Suprapubic skin (tissue), 4 donors: ENCODE results near the gene USP15. TPM values are rescaled to one million over a fixed set of nuclear protein-coding genes. Genes with fewer than 3 reads are reported as not detected.

Experiments used
- DNase-seq, 2 donors: peaks; one replicate each; pipeline ENCODE4 v3.0.0-alpha.2; 2019; ENCODE audit warnings: low spot score in 2 of 2
- H3K27ac ChIP-seq: fragments of 200-600 bp; sonication (generic); one replicate; pipeline ENCODE4 v1.5.1; 2019
- H3K27me3 ChIP-seq: fragments of 200-600 bp; sonication (generic); one replicate; pipeline ENCODE4 v1.5.1; 2019
- H3K36me3 ChIP-seq: fragments of 200-600 bp; sonication (generic); one replicate; pipeline ENCODE4 v1.5.1; 2019
- H3K4me1 ChIP-seq: fragments of 200-600 bp; sonication (generic); one replicate; pipeline ENCODE4 v1.5.1; 2019
- H3K4me3 ChIP-seq: fragments of 200-600 bp; sonication (generic); one replicate; pipeline ENCODE4 v1.5.1; 2019; ENCODE audit warnings: mild to moderate bottlenecking
- H3K9me3 ChIP-seq: fragments of 200-600 bp; sonication (generic); one replicate; pipeline ENCODE4 v1.5.1; 2019
- EP300 ChIP-seq: sonication (generic); formaldehyde crosslinking; IDR thresholded peaks from one replicate; pipeline ENCODE4 v1.6.1; 2017; ENCODE audit warnings: antibody characterized with exemption
- POLR2A ChIP-seq, 2 donors: fragments of 450-650 bp; IDR thresholded peaks; one replicate each; pipeline ENCODE4 v1.6.1; 2017; ENCODE audit warnings: antibody characterized with exemption in 2 of 2, mild to moderate bottlenecking in 2 of 2, moderate library complexity in 2 of 2
- POLR2AphosphoS5 ChIP-seq, 3 donors: sonication (generic); formaldehyde crosslinking; IDR thresholded peaks; one replicate each; pipeline ENCODE4 v1.6.1; 2017; ENCODE audit warnings: antibody characterized with exemption in 3 of 3
- WGBS: methylation state at CpG from one replicate; pipeline ENCODE4 v1.1.5; 2018; 5-methylcytosine and 5-hydroxymethylcytosine counted together
- total RNA-seq, 4 donors: library from RNA; depleted of rRNA; stranded (reverse); fragments of >200 nt; gene quantifications; one replicate each; pipeline ENCODE4 v1.1.0, GENCODE V29; 2016
- TF ChIP-seq, protein P1 (sequence below), 2 donors: fragments of 200-600 bp in 1 of 2; fragments of 450-650 bp in 1 of 2; sonication (generic) in 1 of 2; IDR thresholded peaks; one replicate each; pipeline ENCODE4 v1.5.1; 2016 to 2019; ENCODE audit warnings: antibody characterized with exemption in 2 of 2, mild to moderate bottlenecking in 1 of 2, moderate library complexity in 1 of 2

Gene USP15
- total RNA-seq, 4 donors from 2014 or later: 59.1 to 141 (median 80.6) TPM

DNA sequence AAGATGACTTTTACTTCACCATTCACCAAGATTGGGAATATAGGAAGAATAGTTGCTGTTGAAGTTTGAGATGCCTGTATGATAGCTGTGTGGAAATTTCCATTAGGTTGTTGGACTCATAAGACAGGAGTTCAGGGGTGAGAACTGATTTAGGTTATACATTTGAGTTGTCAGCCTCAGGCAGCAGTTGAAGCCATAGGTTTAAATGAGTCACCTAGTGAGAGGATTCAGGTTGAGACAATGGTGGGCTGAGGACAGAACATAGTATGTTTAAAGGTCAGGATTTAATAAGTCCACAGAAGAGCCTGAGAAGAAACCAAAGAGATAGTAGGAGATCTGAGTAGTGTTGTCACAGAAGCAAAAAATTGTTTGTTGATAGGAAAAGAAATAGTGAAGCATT, 142.8 kb downstream of the USP15 start:
- Histone ChIP-seq H3K27ac (no peak overlapping the region), H3K36me3 (peaks cover 52% of the 10 kb centered on the region), H3K9me3 (no peaks in the 10 kb centered on the region), H3K4me3 (no peak overlapping the region), H3K27me3 (no peaks in the 10 kb centered on the region), H3K4me1 (no peaks in the 10 kb centered on the region)
- TF ChIP-seq EP300 (no peak), POLR2A (IDR thresholded peaks at IDR 0.05) (no peak), POLR2AphosphoS5 (IDR thresholded peaks at IDR 0.05) (no peak)
- TF ChIP-seq, protein P1, sequence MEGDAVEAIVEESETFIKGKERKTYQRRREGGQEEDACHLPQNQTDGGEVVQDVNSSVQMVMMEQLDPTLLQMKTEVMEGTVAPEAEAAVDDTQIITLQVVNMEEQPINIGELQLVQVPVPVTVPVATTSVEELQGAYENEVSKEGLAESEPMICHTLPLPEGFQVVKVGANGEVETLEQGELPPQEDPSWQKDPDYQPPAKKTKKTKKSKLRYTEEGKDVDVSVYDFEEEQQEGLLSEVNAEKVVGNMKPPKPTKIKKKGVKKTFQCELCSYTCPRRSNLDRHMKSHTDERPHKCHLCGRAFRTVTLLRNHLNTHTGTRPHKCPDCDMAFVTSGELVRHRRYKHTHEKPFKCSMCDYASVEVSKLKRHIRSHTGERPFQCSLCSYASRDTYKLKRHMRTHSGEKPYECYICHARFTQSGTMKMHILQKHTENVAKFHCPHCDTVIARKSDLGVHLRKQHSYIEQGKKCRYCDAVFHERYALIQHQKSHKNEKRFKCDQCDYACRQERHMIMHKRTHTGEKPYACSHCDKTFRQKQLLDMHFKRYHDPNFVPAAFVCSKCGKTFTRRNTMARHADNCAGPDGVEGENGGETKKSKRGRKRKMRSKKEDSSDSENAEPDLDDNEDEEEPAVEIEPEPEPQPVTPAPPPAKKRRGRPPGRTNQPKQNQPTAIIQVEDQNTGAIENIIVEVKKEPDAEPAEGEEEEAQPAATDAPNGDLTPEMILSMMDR (IDR thresholded peaks at IDR 0.05): no peak
- no peak for DNase-seq

DNA sequence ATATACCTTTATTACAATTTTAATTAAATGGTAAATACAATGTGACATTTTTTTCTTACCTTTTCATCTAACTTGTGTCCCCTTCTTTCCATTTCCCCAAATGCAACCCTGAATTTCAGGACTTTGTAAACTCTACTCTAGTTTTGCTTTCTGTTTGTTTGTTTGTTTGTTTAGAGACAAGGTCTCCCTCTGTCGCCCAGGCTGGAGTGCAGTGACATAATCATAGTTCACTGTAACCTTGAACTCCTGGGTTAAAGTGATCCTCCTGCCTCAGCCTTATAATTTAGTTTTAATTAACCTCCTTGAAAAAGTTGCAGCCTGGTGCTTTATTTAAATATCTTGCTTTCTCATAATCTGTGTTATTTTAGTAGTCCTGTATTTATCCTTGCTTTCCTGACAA, 147.4 kb downstream of the USP15 start:
- DNase-seq: no peak
- H3K9me3 ChIP-seq: no peaks in the 10 kb centered on the region
- no peaks in the 10 kb centered on the region for H3K4me1 ChIP-seq
- WGBS: 86% methylated on average over 1 of the region's 1 CpG
- no peak for TF ChIP-seq POLR2A (IDR thresholded peaks at IDR 0.05)
- TF ChIP-seq EP300: no peak
- TF ChIP-seq POLR2AphosphoS5 (IDR thresholded peaks at IDR 0.05): no peak
- no peak overlapping the region for H3K27ac ChIP-seq
- H3K36me3 ChIP-seq: peaks cover 23% of the 10 kb centered on the region
- no peak overlapping the region for H3K4me3 ChIP-seq
- no peaks in the 10 kb centered on the region for H3K27me3 ChIP-seq

DNA sequence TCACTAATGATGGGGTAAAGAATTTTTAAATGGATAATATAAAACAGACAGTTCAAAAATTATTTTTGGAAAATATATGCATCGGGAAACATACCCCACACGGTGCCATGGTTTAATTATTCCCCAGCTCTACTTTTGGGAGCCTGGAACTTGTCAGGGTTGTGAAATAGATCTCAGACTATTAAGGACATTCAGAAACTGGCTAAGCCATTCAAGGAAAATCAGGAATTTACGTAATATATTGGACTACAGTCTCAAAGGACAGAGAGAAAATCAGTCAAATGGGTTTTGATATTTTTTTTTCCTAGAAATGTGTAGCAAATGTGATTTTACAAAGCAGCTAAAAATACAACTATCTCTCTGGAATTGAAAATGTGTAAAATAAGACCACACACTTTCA, 148.9 kb downstream of the USP15 start:
- no peak overlapping the region for H3K4me3 ChIP-seq
- H3K4me1 ChIP-seq: no peaks in the 10 kb centered on the region
- 78% methylated on average over 3 of the region's 3 CpGs for WGBS
- H3K27ac ChIP-seq: no peak overlapping the region
- no peaks in the 10 kb centered on the region for H3K27me3 ChIP-seq
- TF ChIP-seq POLR2A (IDR thresholded peaks at IDR 0.05) (no peak), EP300 (no peak), POLR2AphosphoS5 (IDR thresholded peaks at IDR 0.05) (no peak)
- no peak for DNase-seq
- H3K9me3 ChIP-seq: no peaks in the 10 kb centered on the region
- H3K36me3 ChIP-seq: peaks cover 8% of the 10 kb centered on the region

DNA sequence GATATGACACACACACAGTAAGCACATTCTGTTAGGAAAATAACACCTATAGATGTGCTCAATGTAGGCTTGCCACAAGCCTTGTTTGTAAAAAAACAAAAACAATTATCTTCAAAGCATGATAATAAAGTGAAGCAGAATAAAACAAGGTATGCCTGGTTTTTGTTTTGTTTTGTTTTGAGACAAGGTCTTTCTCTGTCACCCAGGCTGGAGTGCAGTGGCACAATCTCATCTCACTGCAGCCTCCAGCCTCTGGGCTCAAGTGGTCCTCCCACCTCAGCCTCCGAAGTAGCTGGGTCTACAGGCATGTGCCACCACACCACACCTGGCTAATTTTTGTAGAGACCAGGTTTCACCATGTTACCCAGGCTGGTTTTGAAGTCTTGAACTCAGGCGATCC, 154.0 kb downstream of the USP15 start:
- H3K27me3 ChIP-seq: no peaks in the 10 kb centered on the region
- H3K36me3 ChIP-seq: no peaks in the 10 kb centered on the region
- no peak for DNase-seq
- H3K27ac ChIP-seq: no peak overlapping the region
- TF ChIP-seq EP300: no peak
- no peak for TF ChIP-seq POLR2AphosphoS5 (IDR thresholded peaks at IDR 0.05)
- TF ChIP-seq POLR2A (IDR thresholded peaks at IDR 0.05): no peak
- TF ChIP-seq, protein P1 (IDR thresholded peaks at IDR 0.05): no peak
- H3K4me1 ChIP-seq: no peaks in the 10 kb centered on the region
- no peak overlapping the region for H3K4me3 ChIP-seq
- H3K9me3 ChIP-seq: no peaks in the 10 kb centered on the region
- 91% methylated on average over 2 of the region's 2 CpGs for WGBS

DNA sequence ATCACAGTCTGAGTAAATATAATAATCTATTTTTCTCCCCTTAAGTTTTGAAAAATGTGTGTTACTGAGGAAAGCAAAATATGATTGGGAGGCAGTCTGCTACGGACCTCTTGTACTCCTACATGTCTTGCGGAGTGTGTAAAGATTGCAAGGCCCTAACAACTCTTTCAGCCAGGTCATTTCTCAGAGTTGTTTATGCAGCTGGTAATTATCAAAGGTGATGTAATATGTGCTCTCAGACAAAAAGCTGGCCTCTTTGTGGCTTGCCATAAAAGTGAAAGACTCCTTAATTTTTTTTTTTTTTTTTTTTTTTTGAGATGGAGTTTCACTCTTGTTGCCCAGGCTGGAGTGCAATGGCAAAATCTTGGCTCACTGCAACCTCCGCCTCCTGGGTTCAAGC, 165.9 kb downstream of the USP15 start:
- H3K9me3 ChIP-seq: peaks cover 8% of the 10 kb centered on the region
- no peak for DNase-seq
- peaks cover 10% of the 10 kb centered on the region for H3K27me3 ChIP-seq
- no peaks in the 10 kb centered on the region for H3K36me3 ChIP-seq
- H3K27ac ChIP-seq: no peak overlapping the region
- no peak for TF ChIP-seq POLR2A (IDR thresholded peaks at IDR 0.05)
- TF ChIP-seq, protein P1 (IDR thresholded peaks at IDR 0.05): no peak
- no peak for TF ChIP-seq POLR2AphosphoS5 (IDR thresholded peaks at IDR 0.05)
- TF ChIP-seq EP300: no peak
- H3K4me3 ChIP-seq: no peak overlapping the region
- WGBS: 88% methylated on average over 3 of the region's 3 CpGs
- no peaks in the 10 kb centered on the region for H3K4me1 ChIP-seq

DNA sequence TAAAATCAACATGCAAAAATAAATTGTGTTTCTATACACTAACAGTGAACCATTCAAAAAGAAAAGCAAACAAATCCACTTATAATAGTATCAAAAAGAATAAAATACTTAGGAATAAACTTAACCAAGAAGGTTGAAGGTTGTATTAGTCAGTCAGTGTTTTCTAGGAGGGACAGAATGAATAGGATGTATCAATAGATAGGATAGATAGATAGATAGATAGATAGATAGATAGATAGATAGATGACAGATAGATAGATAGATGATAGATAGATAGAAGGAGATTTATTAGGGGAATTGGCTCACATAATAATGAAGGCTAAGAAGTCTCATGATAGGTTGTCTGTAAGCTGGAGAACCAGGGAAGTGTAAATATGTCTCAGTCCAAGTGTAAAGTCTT, 169.3 kb downstream of the USP15 start:
- Histone ChIP-seq H3K4me1 (peaks cover 1% of the 10 kb centered on the region), H3K27ac (no peak overlapping the region), H3K4me3 (no peak overlapping the region), H3K36me3 (no peaks in the 10 kb centered on the region), H3K9me3 (no peaks in the 10 kb centered on the region), H3K27me3 (peaks cover 30% of the 10 kb centered on the region)
- TF ChIP-seq POLR2AphosphoS5 (IDR thresholded peaks at IDR 0.05) (no peak), EP300 (no peak), POLR2A (IDR thresholded peaks at IDR 0.05) (no peak)
- TF ChIP-seq, protein P1 (IDR thresholded peaks at IDR 0.05): no peak
- DNase-seq: no peak
